Stimulated activated CD4-positive, alpha-beta T cell treated with anti-CD3 and anti-CD28 coated beads, Interleukin-4, amount 100 ng/mL, for 24 hours (primary cell): Measurements from ENCODE around the gene RALGDS.
"Not testable (repeated sequence)": the region's sequence is repeated elsewhere in the genome, so short reads cannot be mapped to it uniquely, and the experiment has no call there.

Experiments
- DNase-seq: peaks from one replicate; pipeline ENCODE4 v3.0.0-alpha.2; 2020

Gene RALGDS

DNA sequence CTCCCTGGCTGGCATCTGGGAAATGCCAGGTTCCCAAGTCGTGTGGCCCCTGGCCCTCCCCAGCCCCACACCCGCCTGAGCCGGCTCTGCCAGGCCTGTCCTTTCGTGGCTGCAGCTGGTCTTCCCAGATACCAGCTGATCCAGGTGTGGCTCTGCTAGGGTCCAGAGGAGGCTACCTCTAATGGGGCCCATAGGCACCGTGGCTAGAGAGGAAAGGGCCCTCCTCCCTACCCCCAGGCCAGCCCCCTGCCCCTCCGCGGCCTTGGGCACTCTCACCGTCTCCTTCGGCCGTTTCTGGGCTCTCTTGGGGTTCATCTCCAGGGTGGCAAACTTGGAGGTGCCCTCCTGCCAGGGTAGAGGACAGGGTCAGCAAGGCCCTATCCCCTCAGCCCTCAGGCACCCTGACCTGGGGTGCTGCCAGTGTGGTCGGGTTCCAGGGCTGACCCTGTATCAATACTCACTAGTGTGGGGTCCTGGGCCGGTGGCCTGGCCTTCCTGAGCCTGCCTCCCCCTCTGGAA lies 17.0 kb downstream of the RALGDS start:
- no peak for DNase-seq

DNA sequence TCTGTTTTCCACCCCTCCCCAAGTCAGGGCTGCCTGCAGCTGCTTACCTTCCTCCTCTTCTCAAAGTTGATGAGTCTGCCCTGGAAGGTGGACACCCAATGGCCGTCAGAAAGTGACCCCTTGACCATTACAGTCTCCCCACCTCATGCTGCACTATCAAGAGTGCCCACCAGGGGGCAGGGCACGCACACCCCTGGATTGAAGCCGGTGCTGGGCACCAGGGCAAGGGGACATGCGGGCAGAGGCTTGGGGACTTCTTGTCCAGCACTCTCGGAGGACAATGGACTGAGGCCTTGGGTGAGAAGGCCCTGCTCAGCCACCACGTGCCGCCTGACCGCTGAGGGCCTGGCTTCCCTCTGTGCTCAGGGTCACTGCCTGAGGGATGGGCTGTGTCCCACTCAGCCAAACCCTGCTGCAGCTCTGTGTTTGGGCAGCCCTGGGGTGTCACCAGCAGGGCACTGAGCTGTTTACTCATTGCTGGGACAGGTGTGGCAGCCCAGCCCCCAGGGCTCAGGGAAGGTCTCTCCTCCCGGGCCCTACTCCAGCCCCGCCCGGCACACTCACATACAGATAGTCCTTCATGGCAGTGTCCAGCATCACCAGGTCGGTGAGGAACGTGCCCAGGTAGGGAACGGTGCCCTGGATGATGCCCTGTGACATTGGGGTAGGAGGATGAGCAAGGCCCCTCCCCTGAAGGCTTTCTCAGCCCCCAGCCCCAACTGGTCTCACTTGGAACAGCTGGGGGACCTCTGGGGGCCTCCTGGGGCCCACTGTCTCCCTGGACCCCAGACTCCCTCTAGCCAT lies 17.7 kb downstream of the RALGDS start:
- peak; percentile 55 for DNase-seq

DNA sequence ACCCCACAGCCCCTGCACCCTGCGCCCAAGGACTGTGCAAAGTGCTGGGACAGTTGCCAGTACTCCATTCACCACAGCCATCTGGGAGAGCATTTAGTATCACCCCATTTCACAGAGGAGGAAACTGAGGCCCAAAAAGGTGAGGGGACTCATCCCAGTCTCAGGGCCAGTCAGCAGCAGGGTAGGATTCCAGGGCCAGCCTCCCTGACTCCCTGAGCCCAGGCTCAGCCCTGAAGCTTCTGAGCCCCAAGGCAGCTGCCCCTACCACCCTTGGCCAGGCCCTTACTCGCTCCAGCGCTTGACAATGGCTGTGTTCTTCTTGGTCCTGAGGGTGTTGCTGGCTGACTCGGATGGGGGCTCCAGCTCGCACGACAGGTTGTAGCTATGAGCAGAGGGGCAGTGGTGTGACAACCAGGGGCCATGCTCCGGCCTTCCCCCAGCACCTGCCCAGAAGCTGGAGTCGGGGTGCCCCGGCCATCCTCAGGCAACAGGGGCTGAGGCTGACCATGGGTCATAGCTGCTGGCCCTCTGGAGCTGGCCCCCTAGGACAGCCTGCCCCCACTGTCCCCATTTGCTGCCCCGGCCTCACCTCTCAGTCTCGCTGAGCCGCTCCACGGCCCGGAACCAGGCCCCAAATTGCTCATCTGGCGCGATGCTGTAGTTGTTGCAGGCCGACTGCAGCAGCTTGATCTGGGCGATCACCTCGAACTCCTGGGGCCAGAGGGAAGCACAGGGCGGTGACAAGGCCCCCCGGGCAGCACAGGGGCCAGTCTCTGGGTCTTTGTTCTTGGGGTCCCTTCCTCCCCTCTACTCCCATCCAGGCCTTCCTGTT lies 18.6 kb downstream of the RALGDS start:
- DNase-seq, result no peak

DNA sequence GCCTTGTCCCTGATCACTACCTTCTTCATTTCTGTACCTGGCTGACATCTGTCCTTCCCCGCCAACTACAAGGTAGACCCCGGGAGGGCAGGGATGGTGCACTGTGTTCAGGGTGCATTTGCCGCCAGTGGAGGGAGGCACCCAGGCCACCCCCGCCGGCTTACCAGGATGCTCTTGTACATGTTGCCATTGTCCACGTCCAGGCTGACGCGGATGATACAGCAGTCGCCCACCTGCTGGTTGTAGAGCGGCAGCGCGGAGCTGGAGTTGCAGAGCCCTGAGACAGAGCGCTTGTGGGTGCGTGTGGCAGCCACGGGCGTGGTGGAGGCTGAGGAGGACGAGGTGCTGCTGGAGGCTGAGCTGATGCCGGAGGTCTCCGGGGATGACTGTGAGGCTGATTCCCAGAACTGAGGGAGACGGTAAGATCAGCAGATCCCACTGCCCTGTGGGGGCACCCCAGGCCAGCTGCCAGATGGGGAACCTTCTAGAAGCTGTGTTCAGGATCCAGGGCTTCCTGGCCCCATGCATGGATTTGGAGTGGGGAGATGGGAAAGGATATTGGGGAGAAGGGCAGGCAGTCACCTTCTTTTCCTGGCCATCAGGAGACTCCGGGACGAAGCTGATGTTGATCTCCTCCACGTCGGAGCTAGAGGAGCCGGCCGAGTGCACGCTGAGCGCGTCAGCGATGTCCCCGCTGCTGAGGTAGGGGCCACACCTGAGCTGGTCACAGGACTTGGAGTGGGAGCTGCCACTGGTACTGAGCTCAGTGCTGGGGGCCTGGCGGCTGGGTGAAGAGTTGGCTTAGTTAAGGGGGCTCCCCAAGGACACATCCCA lies 19.5 kb downstream of the RALGDS start:
- no peak for DNase-seq

DNA sequence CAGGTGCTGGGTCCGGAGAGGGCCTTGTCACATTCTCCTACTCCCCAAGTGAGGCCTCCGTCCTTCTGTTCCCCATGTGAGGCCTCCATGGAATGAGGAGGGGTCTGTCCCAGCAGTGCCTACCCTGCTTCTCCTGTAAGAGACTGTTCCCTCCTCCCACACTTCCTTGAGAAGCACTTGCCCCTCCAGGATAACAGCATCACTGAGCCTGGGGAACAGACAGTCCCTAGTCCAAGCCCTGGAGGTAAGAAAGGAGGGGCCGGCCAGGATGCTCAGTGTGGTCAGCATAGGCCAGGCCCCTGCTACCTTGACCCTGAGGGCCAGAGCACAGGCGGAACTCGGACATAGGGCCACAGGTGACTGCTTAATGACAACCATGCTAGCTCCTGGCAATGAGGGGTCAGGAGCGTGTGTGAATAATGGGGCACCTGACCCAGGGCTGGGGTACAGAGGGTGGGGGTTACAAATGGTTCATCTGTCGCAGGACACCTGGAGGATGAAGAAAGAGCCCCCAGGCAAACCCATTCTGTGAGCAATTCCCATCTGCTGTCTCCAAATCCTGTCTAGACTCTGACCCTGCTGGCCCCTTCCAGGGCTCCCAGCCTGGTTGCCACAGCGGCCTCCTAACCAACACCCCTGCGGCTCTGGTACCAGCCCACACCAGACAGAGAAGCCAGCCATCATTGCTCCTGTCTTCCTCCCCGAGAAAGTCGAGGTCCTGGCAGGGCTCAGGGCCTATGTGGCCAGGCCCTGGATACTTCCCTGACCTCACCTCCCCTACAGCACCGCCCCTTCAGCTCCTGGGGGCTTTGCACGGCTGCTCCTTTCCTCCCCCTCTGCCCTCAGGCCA lies 20.3 kb downstream of the RALGDS start:
- no peak for DNase-seq

DNA sequence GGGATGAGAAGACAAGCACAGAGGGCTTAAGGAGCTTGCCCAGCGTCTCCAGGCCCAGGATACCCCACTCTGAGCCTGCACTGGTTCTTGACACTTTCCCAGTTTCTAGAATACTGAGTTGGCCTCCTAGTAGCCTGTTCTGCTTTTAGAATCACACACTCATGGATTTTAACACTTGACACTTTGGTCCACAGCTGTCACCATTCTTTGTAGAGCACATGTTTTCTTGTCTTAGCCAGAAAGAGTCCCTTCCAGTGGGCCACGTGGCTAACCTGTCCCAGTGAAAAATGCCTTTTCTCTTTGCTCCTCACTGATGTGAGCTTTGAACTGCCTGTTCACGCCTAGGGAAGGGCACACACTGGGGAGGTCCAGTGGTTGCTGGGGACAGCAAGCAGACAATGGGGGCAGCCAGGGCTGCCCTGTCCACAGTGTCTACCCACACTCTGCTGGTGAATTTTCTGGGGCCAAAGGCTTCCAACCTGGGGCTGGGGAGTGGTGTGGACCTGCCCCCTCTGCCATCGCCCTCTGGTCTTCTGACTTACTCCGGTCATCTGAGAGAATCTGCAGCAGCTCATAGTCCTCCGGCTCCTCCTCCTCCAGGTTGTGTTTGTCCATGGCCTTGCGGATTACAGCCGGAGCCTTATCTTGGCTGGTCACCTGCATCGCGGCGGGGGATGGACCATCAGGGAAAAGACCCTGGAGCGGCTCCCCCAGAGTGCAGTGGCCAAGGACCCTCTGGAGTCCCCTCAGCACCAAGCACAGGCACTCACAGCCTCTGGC lies 21.1 kb downstream of the RALGDS start:
- DNase-seq, result no peak

DNA sequence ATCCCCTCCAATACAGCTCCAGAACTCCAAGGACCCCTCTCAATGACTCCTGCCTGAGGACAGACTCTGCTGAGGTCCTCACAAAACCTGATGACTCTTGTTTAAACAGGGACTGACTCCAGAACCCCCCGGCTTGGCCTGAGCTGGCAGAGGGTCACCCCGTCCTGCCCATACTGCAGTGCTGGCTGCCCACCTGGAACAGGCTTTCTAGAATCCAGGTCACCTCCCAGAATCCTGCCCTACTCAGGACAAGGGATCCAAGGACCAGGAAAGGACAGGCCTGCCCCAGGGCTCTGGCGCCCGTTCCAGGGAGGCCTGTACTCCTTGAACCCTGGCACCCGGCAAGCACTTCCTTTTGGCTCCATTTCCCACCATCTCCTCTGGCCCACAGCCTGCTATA lies 22.2 kb downstream of the RALGDS start:
- DNase-seq, result no peak

DNA sequence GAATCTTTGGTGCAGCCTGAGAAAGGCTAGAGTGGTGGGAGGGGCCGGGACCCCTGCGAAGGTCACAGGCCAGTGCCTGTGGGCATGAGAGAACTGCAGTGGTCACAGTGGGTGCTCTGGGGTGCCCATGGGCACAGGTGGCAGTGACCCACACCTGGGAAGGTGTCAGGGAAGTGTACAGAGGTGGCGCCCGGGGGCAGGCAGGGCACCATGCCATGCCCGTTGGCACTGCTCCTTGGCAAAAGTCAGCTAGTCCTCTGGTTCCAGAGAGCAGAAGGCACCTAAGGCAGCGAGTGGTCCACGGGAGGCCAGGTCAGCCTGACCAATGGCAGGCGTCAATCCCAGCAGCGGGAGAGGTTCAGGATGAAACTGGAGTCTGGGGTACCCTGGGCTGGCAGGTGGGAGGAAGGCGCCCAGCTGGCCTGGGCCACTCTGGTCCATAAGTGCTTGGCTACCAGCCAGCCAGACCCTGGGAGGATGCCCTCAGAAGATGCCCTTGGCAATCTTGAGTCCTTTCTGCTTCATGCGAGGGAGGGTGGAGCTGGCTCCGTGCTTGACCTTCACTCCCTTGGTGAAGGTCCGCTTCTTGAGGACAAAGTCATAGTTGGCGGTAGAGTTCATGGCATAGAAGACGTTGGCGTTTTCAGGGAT lies 22.8 kb downstream of the RALGDS start:
- DNase-seq, result no peak

DNA sequence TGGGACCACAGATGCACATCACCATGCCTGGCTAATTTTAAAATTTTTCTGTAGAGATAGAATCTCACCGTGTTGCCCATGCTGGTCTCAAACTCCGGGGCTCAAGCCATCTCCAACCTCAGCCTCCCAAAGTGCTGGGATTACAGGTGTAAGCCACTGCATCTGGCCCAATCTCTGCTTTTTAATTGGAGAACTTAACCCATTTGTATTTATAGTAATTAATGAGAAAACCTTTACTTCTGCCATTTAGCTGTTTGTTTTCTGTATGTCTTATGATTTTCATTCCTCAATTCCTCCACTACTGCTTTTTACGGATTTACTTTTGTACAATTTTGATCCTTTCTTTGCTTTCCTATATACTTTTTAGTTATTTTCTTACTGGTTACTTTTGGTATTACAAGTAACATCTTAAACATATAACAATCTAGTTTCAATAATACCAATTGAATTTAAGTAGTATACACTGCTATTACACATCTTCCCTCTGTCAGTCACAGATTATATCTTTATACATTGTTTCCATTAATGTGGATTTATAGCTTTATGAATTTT lies 26.1 kb downstream of the RALGDS start:
- no peak for DNase-seq

DNA sequence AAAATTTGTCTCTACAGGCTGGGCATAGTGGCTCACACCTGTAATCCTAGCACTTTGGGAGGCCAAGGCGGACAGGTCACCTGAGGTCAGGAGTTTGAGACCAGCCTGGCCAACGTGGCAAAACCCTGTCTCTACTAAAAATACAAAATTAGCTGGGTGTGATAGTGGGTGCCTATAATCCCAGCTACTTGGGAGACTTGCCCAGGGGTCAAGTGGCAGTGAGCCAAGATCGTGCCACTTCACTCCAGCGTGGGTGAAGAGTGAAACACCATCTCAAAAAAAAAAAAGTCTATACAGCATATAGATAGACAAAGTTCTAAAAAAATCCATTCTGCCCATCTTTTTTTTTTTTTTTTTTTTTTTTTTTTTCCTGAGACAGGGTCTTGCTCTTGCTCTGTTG lies 26.7 kb downstream of the RALGDS start:
- not testable (repeated sequence) for DNase-seq

DNA sequence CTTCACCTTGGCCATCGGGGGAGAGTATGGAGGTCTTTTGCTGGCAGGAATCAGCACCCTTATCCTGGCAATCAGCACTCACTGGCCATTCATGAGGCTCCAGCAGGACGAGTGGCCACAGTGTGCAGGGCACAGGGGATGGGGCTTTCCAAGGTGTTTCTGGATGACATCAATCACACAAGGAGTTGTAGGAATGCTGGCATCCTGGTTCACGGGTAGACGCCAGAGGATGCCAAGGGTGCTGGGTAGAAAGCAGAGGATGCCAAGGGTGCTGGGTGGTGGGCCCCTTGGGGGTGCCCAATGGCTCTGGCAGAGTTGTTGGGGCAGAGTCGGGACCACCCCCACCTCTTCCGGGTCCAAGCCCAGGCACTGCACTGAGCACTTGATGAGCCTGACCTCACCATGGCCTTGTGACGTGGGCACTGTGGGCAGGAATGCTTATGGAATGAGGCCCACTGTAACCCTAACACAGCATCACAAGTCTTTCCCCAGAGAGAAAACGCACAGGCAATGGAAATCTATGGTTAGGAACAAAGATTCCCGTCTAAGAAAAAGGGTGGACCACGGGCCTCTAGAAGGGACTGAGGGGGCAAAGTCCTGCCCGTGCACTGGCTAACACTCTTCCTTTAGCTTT lies 30.2 kb downstream of the RALGDS start:
- DNase-seq, result no peak

DNA sequence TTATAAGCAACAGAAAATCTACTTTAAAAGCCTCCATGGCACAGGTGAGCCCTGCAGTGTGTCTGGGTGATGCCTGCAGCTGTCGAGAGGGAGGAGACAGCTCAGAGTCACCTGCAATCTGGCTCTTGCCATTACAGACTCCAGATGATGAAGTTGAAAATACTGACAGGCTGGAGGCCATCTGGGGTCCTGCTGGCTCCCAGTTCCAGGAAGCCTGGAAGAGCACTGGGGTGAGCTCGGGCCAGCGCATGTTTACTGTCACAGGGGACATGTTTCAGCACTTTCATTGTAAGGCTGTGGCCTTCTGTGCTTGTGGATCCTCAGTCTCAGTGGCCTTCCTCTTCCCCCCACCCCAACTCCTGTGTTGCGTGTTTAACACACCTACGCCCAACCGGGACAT lies 30.9 kb downstream of the RALGDS start:
- no peak for DNase-seq

DNA sequence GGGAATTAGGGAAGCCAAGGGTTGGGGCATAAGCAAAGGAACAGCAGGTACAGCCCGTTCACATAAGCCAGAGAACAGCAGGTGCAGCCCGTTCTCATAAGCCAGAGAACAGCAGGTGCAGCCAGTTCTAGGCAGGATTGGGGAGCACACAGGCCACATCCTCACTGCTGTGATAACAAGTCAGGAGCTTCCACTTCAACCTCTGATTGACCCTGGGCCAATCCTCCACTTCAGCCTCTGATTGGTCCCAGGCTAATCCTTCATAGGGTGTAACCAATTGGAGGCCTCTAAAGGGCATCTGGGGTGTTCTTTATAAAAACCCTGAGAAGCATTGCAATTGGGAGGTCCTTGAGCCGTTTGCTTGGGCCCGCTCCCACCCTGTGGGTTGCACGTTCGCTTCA lies 31.8 kb downstream of the RALGDS start:
- no peak for DNase-seq

DNA sequence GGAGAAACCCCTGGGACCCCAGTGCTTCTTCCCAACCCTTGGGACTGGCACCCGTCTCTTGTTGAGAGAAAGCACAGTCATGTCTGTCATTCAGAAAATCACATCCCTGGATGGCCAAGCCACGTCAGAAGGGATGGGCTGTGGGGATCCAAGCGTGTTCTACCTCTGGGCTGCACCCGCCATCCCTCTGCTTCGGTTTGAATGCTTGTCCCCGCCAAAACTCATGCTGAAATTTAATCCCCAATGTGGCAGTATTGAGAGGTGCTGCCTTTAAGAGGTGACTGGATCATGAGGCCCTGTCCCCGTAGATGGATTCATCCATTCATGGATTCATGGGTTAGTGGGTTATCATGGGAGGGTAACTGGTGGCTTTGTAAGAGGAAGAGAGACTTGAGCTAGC lies 32.3 kb downstream of the RALGDS start:
- no peak for DNase-seq

DNA sequence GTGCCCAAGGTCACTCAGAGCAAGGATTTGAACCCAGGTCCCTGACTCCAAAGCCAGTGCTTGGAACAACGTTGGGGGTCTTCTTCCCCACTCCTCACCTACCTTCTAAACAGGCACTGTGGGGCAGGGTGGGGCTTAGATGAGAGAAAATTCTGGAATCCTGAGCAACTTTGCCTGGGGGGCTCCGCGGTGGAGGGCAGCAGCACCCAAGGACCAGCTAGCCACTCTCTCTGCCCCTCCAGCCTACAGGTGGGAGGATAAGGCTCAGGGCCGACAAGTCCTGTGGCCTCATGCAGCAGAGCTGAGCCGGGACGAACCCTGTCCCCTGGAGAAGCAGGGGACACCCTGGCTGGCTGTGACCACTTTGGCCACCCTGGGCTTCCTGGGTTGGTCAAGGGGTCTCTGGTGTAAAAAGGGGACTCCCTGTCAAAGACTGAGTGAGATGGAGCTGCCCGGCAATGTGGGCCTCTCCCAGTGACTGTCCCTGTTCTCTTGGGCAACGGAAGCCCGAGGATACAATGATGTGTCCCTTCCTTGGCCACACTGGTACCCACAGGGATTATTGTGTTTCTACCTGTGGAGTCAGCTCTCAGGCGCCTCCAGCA lies 32.8 kb downstream of the RALGDS start:
- no peak for DNase-seq

DNA sequence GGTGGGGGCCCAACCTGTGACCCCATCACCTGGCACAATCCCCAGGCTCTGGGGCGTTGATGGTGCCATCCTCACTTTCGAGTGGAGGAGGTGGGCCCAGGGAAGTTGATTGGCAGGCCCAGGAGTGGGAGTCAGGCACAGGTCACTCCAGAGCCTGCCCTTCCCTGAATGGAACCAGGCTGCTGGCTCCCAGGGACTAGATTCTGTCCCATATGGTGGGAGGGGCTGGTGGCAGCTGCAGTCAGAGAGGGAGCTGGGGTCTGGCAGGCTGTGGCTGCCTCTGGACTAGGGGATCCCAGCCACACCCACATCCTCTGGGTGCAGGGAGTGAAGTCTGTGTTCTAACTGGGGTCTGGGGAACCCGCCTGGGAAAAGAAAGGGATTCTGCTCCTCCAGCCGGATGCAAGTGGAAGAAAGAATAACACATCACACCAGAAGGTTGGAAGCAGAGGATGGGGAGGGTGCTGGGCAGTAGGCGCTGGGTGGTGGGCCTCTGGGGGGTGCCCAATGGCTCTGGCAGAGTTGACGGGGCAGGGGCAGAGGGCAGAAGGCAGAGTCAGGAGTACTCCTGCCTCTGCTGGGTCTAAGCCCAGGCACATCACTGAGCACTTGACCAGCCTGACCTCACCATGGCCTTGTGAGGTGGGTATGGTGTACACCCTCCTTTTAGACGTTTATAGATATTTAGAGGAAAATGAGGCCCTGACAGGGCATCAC lies 33.5 kb downstream of the RALGDS start:
- no peak for DNase-seq

DNA sequence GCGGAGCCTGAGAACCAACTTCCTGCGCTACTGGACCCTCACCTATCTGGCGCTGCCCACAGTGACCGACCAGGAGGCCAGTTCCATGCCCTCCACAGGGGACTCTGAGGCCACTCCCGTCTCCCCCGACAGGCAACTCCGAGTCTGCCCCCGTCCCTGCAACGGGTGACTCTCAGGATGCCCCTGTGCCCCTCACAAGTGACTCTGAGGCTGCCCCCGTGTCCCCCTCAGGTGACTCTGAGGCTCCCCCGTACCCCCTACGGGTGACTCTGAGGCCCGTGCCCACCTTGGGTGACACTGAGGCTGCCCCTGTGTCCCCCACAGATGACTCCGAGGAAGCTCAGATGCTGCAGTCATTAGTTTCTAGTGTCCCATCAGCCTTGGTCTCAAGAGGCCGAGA lies 34.1 kb downstream of the RALGDS start:
- no peak for DNase-seq

DNA sequence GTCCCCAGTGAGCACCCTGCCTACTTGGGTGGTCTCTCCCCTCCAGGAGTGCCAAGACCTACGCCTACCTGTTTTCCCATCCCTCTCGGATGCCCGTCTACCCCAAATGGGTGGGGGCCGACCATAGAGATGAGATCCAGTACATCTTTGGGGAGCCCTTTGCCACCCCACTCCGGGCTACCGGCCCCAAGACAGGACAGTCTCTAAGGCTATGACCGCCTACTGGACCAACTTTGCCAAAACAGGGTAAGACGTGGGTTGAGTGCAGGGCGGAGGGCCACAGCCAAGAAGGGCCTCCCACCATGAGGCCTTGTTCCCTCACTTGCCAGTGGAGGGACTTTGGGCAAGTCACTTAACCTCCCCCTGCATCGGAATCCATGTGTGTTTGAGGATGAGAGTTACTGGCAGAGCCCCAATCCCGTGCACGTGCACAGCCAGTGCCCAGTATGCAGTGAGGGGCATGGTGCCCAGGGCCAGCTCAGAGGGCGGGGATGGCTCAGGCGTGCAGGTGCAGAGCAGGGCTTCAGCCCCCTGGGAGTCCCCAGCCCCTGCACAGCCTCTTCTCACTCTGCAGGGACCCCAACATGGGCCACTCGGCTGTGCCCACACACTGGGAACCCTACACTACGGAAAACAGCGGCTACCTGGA lies 34.7 kb downstream of the RALGDS start:
- DNase-seq, result not testable (repeated sequence)
